Stimulated activated CD8-positive, alpha-beta memory T cell treated with anti-CD3 and anti-CD28 coated beads, Interleukin-12 subunit alpha, Interleukin-12 subunit beta, amount 100 ng/mL, for 24 hours (primary cell): ENCODE data around the gene LRRC3.

Source experiments
- DNase-seq: peaks from one replicate; pipeline ENCODE4 v3.0.0-alpha.2; 2020; ENCODE audit errors: extremely low read depth

LRRC3 gene

GRCh38 chr21:44423941-44424607, 31.2 kb upstream of the LRRC3 start:
- no peak for DNase-seq

GRCh38 chr21:44424608-44425306, 30.6 kb upstream of the LRRC3 start:
- no peak for DNase-seq

- DNase-seq: no peak
Observed at GRCh38 chr21:44425307-44425894, 29.9 kb upstream of the LRRC3 start.

- no peak for DNase-seq
Observed at GRCh38 chr21:44425895-44426662, 29.2 kb upstream of the LRRC3 start.

- DNase-seq: no peak
Observed at GRCh38 chr21:44426663-44427191, 28.6 kb upstream of the LRRC3 start.

GRCh38 chr21:44427241-44428120, 27.8 kb upstream of the LRRC3 start:
- no peak for DNase-seq

GRCh38 chr21:44428281-44428960, 26.9 kb upstream of the LRRC3 start:
- no peak for DNase-seq

GRCh38 chr21:44429894-44430293, 25.4 kb upstream of the LRRC3 start:
- DNase-seq: no peak

- no peak for DNase-seq
Observed at GRCh38 chr21:44431300-44431699, 24.0 kb upstream of the LRRC3 start.

- DNase-seq: no peak
Observed at GRCh38 chr21:44432841-44433790, 22.2 kb upstream of the LRRC3 start.

- no peak for DNase-seq
Observed at GRCh38 chr21:44433791-44434567, 21.3 kb upstream of the LRRC3 start.

- DNase-seq: no peak
Observed at GRCh38 chr21:44434568-44434925, 20.8 kb upstream of the LRRC3 start.

- DNase-seq: no peak
Observed at GRCh38 chr21:44434936-44435635, 20.2 kb upstream of the LRRC3 start.

- DNase-seq: no peak
Observed at GRCh38 chr21:44436111-44436611, 19.1 kb upstream of the LRRC3 start.

- no peak for DNase-seq
Observed at GRCh38 chr21:44436958-44437357, 18.4 kb upstream of the LRRC3 start.

- no peak for DNase-seq
Observed at GRCh38 chr21:44437371-44437695, 18.0 kb upstream of the LRRC3 start.

- DNase-seq: no peak
Observed at GRCh38 chr21:44437696-44438431, 17.4 kb upstream of the LRRC3 start.
